ENCODE data around the gene LRG1.

- no peak for TF ChIP-seq EZH2phosphoT487 (IDR thresholded peaks at IDR 0.05; ENCODE audit: low read depth, severe bottlenecking, unreplicated experiment)
- TF ChIP-seq CTCF (IDR thresholded peaks at IDR 0.05; ENCODE audit: poor library complexity) = no peak
These were observed 3.3 kb upstream of the LRG1 start for GRCh38 chr19:4542896-4543841.

Measured in hepatocyte (in vitro differentiated cells).